GM18502 (cell line): ENCODE results near the gene HIC1.
A peak's percentile ranks its signal among the peaks of the same experiment; 100 is the strongest.

Experiments used
- ATAC-seq: cut with Tn5 transposase; IDR thresholded peaks from one replicate; pipeline ENCODE4 v1.9.1; 2021; ENCODE audit warnings: mild to moderate bottlenecking; ENCODE audit not compliant: unreplicated experiment, poor library complexity

HIC1 gene

DNA sequence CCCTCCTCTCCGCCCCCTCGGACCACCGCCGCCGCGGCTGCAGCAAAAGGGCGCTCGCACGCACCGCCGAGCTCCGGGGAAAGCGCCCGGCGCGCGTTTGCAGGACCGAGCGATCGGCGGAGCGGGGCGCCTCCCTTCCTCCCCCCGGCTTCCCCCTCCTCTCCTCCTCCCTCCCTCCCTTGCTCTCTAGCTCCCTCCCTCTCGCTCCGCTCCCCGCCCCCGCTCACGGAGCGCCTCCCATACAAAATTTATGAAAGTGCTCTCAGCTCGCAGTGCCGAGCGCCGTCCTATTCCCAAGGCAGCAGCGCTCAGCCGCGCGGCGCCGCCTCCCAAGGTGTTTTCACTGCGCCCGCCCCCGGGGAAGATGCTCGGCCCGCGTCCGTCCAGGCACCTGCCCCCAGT lies 29.7 kb upstream of the HIC1 start, which contains the start of gene RTN4RL1:
Gene RTN4RL1 (minus strand): TSS at position 115 of the 402 bp plus-strand sequence. CDS start 469 bp downstream, outside the sequence.
- no peak for ATAC-seq

GRCh38 chr17:2025622-2026309 lies 29.1 kb upstream of the HIC1 start:
- no peak for ATAC-seq

GRCh38 chr17:2027528-2028233 lies 27.2 kb upstream of the HIC1 start:
- no peak for ATAC-seq

DNA sequence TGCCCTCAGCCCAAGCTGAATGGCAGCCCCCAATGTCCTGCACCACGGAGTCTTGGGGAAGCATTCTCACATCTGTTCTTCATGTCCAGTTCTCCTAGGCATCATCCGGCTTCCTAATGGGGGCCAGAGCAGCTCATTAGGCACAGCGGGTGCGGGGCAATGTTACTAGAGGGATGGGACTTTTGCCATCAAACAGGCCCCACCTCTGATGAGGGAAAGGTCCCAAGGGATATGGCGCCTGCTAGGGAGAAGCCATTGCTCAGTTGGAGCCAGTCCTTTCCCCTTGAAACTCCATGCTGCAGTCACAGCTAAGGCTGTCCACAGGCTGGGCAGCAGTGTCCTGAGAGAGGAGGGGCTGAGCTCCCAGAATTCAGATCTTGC lies 26.7 kb upstream of the HIC1 start:
- ATAC-seq = no peak

GRCh38 chr17:2028737-2029136 lies 26.2 kb upstream of the HIC1 start:
- ATAC-seq = no peak

- ATAC-seq = peak; percentile 77
Measured at GRCh38 chr17:2029911-2030778, 24.8 kb upstream of the HIC1 start, which contains the start of gene DPH1. Gene DPH1 (plus strand): TSS chr17:2030153. CDS start chr17:2030170, 17 bp downstream.

DNA sequence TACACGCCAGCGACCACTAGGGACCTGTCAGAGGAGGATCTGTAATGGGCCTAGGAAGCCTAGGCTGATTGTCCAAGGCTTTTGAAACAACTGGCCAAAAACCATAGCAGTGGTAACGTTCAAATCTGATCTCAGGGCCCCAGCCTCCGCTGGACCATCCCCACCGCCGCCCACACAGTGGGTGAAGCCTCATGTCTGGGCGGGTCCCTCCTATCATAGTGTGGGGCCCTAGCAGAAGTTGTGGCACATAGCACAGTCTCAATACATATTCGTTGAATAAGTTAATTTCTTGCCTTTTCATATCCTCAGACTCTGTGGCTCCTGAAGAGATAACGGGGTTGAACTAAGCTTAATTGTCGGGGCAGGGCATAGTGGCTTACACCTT lies 24.1 kb upstream of the HIC1 start:
- no peak for ATAC-seq

- no peak for ATAC-seq
Measured at GRCh38 chr17:2033153-2033552, 21.8 kb upstream of the HIC1 start.

DNA sequence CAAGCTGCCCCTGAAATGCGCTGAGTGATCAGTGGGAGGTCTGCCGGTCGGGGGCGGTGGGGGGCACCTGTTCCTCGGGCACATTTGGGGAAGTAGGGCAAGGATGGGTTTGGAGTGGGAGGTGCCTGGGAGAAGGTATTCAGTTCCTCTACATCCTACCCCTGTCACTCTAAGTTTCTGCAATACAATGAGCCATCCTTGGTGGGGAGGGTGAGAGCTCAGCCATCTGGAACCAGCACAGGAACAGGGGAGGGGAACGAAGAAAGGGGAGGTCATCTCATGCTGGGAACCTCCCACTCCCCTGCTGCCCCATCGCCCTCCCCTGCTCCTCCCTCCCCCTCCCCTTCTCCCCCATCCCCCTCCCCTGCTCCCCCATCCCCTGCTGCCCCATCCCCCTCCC lies 20.7 kb upstream of the HIC1 start:
- no peak for ATAC-seq

GRCh38 chr17:2034806-2035540 lies 19.9 kb upstream of the HIC1 start:
- ATAC-seq = no peak

- no peak for ATAC-seq
Measured at GRCh38 chr17:2035541-2036488, 19.1 kb upstream of the HIC1 start.

DNA sequence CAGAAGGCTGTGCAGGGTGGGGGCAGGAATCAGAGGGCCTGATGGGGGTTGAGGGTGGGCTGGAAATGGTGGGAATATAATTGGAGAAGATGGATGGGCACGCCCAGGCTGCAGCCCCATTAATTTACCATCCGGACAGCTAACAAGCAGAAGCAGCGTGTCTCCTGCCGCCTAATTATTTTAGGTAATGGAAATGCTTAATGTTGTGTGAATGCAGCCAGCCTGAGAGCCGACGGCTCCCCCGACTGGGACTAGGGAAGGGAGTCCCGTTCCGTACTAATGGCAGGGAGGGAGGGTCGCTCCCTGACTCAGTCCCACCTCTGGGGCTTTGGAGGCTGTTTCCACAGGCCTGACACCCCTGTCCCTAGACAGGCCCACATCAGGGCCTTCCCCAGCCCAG lies 17.7 kb upstream of the HIC1 start:
- no peak for ATAC-seq

DNA sequence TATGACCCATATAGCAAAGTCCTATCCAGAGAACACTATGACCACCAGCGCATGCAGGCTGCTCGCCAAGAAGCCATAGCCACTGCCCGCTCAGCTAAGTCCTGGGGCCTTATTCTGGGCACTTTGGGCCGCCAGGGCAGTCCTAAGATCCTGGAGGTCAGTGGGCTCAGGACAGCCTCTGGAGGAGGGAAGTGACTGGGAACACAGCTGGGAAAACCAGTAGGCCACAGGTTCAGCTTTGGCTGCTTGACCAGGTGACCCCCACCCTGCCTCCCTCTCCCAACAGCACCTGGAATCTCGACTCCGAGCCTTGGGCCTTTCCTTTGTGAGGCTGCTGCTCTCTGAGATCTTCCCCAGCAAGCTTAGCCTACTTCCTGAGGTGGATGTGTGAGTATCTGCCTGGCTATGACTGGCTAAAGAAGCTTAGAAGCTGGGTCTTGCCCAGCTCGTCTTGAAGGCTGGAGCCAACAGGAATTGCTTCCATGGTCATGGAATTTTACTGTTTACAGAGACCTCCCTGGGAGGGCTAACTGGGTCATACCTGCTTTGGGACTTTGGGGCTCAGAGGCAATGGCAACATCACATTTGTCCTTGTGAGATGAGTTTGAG lies 14.6 kb upstream of the HIC1 start:
- ATAC-seq = no peak

DNA sequence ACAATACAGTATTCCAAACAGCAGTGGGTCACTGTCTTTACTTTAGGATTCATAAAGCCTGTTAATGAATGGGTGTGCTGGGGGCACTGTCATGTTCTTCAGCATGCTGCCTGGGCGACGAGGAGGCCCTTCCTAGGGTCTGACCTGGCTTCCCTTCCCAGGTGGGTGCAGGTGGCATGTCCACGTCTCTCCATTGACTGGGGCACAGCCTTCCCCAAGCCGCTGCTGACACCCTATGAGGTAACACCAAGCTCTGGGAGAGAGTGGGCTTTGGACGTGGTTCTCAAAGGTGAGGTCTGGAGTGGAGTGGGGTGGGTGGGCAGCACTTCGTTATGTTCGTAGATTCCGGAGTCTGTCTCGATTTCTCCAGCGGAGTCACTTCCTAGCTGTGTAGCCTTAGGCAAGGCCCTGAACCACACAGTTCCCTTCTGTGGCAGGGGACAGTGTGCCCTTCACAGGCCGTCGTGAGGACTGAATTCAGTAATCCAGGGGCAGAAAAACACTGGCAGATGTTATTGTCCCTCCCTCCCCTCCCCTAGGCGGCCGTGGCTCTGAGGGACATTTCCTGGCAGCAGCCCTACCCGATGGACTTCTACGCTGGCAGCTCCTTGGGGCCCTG lies 13.9 kb upstream of the HIC1 start:
- ATAC-seq = no peak

DNA sequence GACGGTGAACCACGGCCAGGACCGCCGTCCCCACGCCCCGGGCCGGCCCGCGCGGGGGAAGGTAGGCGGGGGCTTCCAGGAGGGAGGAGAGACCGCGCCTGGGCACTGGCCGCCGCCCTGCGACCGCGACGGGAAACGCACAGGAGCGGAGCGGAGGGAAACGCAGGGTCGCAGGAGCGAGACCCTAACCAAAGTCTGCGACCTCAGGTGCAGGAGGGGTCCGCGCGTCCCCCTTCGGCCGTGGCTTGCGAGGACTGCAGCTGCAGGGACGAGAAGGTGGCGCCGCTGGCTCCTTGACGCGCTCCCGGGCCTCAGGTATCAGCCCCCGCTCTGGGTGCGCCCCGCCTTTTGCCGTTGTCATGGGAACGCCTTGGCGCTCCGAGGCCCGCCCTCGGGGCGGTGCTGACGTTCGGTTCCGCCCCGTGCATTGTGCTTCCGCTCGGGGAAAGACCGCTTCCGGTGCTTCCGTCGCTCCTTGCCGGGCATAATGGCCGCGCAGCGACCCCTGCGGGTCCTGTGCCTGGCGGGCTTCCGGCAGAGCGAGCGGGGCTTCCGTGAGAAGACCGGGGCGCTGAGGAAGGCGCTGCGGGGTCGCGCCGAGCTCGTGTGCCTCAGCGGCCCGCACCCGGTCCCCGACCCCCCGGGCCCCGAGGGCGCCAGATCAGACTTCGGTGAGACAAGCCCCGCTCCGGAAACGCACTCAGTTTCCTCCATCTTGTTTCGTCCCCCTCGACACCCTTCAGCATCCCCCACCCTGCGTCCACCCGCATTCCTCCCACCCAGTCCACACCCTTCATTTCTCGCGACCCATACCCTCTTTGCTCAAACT lies 13.1 kb upstream of the HIC1 start, which contains the start of gene OVCA2:
Gene OVCA2 (plus strand): TSS at position 462 of the 829 bp plus-strand sequence. CDS start 26 bp downstream, at position 488.
- peak; percentile 87 for ATAC-seq

GRCh38 chr17:2042390-2042847 lies 12.5 kb upstream of the HIC1 start:
- no peak for ATAC-seq

DNA sequence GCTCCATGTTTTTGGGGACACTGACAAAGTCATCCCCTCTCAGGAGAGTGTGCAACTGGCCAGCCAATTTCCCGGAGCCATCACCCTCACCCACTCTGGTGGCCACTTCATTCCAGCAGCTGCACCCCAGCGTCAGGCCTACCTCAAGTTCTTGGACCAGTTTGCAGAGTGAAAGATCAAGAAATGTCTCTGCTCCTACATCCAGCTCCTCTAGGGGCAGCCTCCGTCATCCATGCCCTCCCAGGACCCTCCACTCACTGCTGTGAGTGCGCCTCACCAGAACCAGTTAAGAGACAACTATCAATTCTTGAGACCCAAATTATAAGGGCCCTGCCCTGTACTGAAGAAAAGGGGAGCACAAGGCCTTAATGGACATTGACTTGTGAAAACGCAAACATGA lies 12.0 kb upstream of the HIC1 start:
- no peak for ATAC-seq
